H9 (cell line): ENCODE measurements around the gene YEATS2. TPM values are rescaled to one million over a fixed set of nuclear protein-coding genes. Genes with fewer than 3 reads are reported as not detected.

Experiments used
- DNase-seq: peaks from one replicate; pipeline ENCODE4 v3.0.0-alpha.2; 2017
- H2AFZ ChIP-seq: one replicate; pipeline ENCODE4 v1.6.1; 2013; ENCODE audit warnings: mild to moderate bottlenecking, low read length, control low read depth, moderate library complexity
- H2AK5ac ChIP-seq: 2 replicates; pipeline ENCODE4 v1.6.1; 2013; ENCODE audit warnings: low read length, control low read depth, mixed read lengths; ENCODE audit not compliant: insufficient read length
- H2BK120ac ChIP-seq: one replicate; pipeline ENCODE4 v1.6.1; 2013; ENCODE audit warnings: low read depth, mild to moderate bottlenecking, low read length, control low read depth, inconsistent platforms; ENCODE audit not compliant: poor library complexity, severe bottlenecking
- H2BK12ac ChIP-seq: 2 replicates; pipeline ENCODE4 v1.6.1; 2013; ENCODE audit warnings: low read length, control low read depth, mixed read lengths, low read depth; ENCODE audit not compliant: insufficient read length
- H2BK15ac ChIP-seq: 2 replicates; pipeline ENCODE4 v1.6.1; 2013; ENCODE audit warnings: low read depth, low read length, control low read depth
- H2BK20ac ChIP-seq: one replicate; pipeline ENCODE4 v1.6.1; 2013; ENCODE audit warnings: low read depth, mild to moderate bottlenecking, low read length, control low read depth, inconsistent platforms; ENCODE audit not compliant: poor library complexity, severe bottlenecking
- H2BK5ac ChIP-seq: 2 replicates; pipeline ENCODE4 v1.6.1; 2013; ENCODE audit warnings: low read length, control low read depth, mixed read lengths; ENCODE audit not compliant: insufficient read length
- H3K14ac ChIP-seq: 2 replicates; pipeline ENCODE4 v1.6.1; 2013; ENCODE audit warnings: low read length, control low read depth; ENCODE audit not compliant: insufficient read depth
- H3K18ac ChIP-seq: 2 replicates; pipeline ENCODE4 v1.6.1; 2013; ENCODE audit warnings: low read depth, mild to moderate bottlenecking, mixed read lengths, low read length, control low read depth; ENCODE audit not compliant: insufficient read length
- H3K23ac ChIP-seq: 2 replicates; pipeline ENCODE4 v1.6.1; 2013; ENCODE audit warnings: low read length, control low read depth, mixed read lengths, low read depth; ENCODE audit not compliant: insufficient read length
- H3K23me2 ChIP-seq: 2 replicates; pipeline ENCODE4 v1.6.1; 2013; ENCODE audit warnings: low read depth, mild to moderate bottlenecking, mixed read lengths, low read length, control low read depth; ENCODE audit not compliant: insufficient read length, poor library complexity, severe bottlenecking
- H3K27ac ChIP-seq: 2 replicates; pipeline ENCODE4 v1.5.1; 2013; ENCODE audit warnings: low read length, control low read depth, mixed read lengths, low read depth; ENCODE audit not compliant: insufficient read length
- H3K27me3 ChIP-seq: 2 replicates; pipeline ENCODE4 v1.6.1; 2013; ENCODE audit warnings: low read length, control low read depth, inconsistent platforms; ENCODE audit not compliant: insufficient read depth
- H3K4ac ChIP-seq: 2 replicates; pipeline ENCODE4 v1.6.1; 2013; ENCODE audit warnings: low read depth, mild to moderate bottlenecking, control low read depth, inconsistent platforms, low read length, moderate library complexity
- H3K4me1 ChIP-seq: 2 replicates; pipeline ENCODE4 v1.6.1; 2013; ENCODE audit warnings: low read length, control low read depth, inconsistent platforms; ENCODE audit not compliant: insufficient read depth
- H3K4me2 ChIP-seq: 2 replicates; pipeline ENCODE4 v1.6.1; 2013; ENCODE audit warnings: low read length, control low read depth, mixed read lengths; ENCODE audit not compliant: insufficient read length, insufficient read depth
- H3K56ac ChIP-seq: 2 replicates; pipeline ENCODE4 v1.6.1; 2013; ENCODE audit warnings: low read depth, mild to moderate bottlenecking, mixed read lengths, low read length, control low read depth; ENCODE audit not compliant: insufficient read length
- H3K79me1 ChIP-seq: 2 replicates; pipeline ENCODE4 v1.6.1; 2013; ENCODE audit warnings: low read depth, mild to moderate bottlenecking, moderate library complexity, low read length, control low read depth, inconsistent platforms; ENCODE audit not compliant: insufficient read depth, poor library complexity, severe bottlenecking
- H3K79me2 ChIP-seq: 2 replicates; pipeline ENCODE4 v1.6.1; 2013; ENCODE audit warnings: low read length, control low read depth, inconsistent platforms; ENCODE audit not compliant: insufficient read depth
- H3K9ac ChIP-seq: 2 replicates; pipeline ENCODE4 v1.6.1; 2013; ENCODE audit warnings: low read length, control low read depth, mixed read lengths; ENCODE audit not compliant: insufficient read length; ENCODE audit errors: extremely low read depth
- H3K9me3 ChIP-seq: one replicate; pipeline ENCODE4 v1.6.1; 2013; ENCODE audit warnings: low read depth, low read length, inconsistent platforms; ENCODE audit not compliant: control insufficient read depth
- H3T11ph ChIP-seq: one replicate; pipeline ENCODE4 v1.6.1; 2013; ENCODE audit warnings: mild to moderate bottlenecking, low read length, control low read depth, inconsistent platforms
- H4K20me1 ChIP-seq: one replicate; pipeline ENCODE4 v1.6.1; 2013; ENCODE audit not compliant: control insufficient read depth, insufficient read length, insufficient read depth
- H4K5ac ChIP-seq: 2 replicates; pipeline ENCODE4 v1.6.1; 2013; ENCODE audit warnings: low read depth, mild to moderate bottlenecking, mixed read lengths, low read length, control low read depth; ENCODE audit not compliant: insufficient read length
- H4K8ac ChIP-seq: replicated peaks from 2 replicates; pipeline ENCODE4 v1.6.1; 2013; ENCODE audit warnings: low read length, control low read depth, mixed read lengths, low read depth; ENCODE audit not compliant: insufficient read length
- H4K91ac ChIP-seq: 2 replicates; pipeline ENCODE4 v1.6.1; 2013; ENCODE audit warnings: low read depth, mild to moderate bottlenecking, moderate library complexity, mixed read lengths, low read length, control low read depth; ENCODE audit not compliant: insufficient read length
- H3K27ac Mint-ChIP-seq, 3 experiments: 2 replicates in 2 of 3; 3 replicates in 1 of 3; pipeline ENCODE4 v1.8.0; 2020 to 2021; ENCODE audit warnings: mixed read lengths in 3 of 3, mild to moderate bottlenecking in 1 of 3, moderate library complexity in 1 of 3
- H3K27me3 Mint-ChIP-seq: 2 replicates; pipeline ENCODE4 v1.8.0; 2021; ENCODE audit warnings: low read depth, mild to moderate bottlenecking, moderate library complexity, mixed read lengths
- H3K36me3 Mint-ChIP-seq, 3 experiments: 2 replicates in 2 of 3; 3 replicates in 1 of 3; pipeline ENCODE4 v1.8.0; 2020 to 2021; ENCODE audit warnings: low read depth in 3 of 3, mixed read lengths in 3 of 3; ENCODE audit not compliant: insufficient read depth in 1 of 3
- H3K4me1 Mint-ChIP-seq, 2 experiments: 2 replicates each; pipeline ENCODE4 v1.8.0; 2020; ENCODE audit warnings: mixed read lengths in 2 of 2
- H3K4me3 Mint-ChIP-seq, 2 experiments: 2 replicates in 1 of 2; 3 replicates in 1 of 2; pipeline ENCODE4 v1.8.0; 2020 to 2021; ENCODE audit warnings: mild to moderate bottlenecking in 2 of 2, mixed read lengths in 2 of 2, moderate library complexity in 1 of 2
- H3K9me3 Mint-ChIP-seq, 2 experiments: 2 replicates in 1 of 2; 3 replicates in 1 of 2; pipeline ENCODE4 v1.8.0; 2020; ENCODE audit warnings: mild to moderate bottlenecking in 2 of 2, mixed read lengths in 2 of 2, moderate library complexity in 1 of 2
- CTCF ChIP-seq: fragments of 200-600 bp; sonication (generic); conservative IDR thresholded peaks from 3 replicates; pipeline ENCODE4 v1.8.0; 2021; ENCODE audit warnings: antibody characterized with exemption, mild to moderate bottlenecking
- whole genome bisulfite sequencing: extraction: QIAGEN DNeasy Blood & Tissue Kit; methylation state at CpG from one replicate; pipeline ENCODE4 v1.1.7; 2013; ENCODE audit warnings: missing lambda C conversion rate, low lambda C conversion rate, mixed read lengths; ENCODE audit not compliant: insufficient read length; ENCODE audit errors: extremely low coverage; 5-methylcytosine and 5-hydroxymethylcytosine counted together
- total RNA-seq: library from RNA; stranded (reverse); gene quantifications from 2 replicates; pipeline ENCODE4 v1.2.1, GENCODE V29; 2021

Gene YEATS2
- total RNA-seq, 1 experiment from 2014 or later: 40.3 TPM

- no peak overlapping the region for H3K18ac ChIP-seq
- H3K36me3 Mint-ChIP-seq: peaks cover 21 to 53% (median 46%) of the 10 kb centered on the region in 3 experiments; a peak in 6 of 7 replicates
Observed at GRCh38 chr3:183768114-183768513, 70.5 kb downstream of the YEATS2 start.

More at GRCh38 chr3:183768114-183768513, 70.5 kb downstream of the YEATS2 start:
- no peaks in the 10 kb centered on the region for H3K9me3 Mint-ChIP-seq
- Histone ChIP-seq H2BK5ac (no peak overlapping the region), H3K56ac (no peak overlapping the region), H3K4me1 (no peaks in the 10 kb centered on the region), H3K27me3 (no peaks in the 10 kb centered on the region), H4K5ac (no peak overlapping the region), H3K79me1 (no peaks in the 10 kb centered on the region), H3K27ac (no peak overlapping the region), H3K79me2 (no peaks in the 10 kb centered on the region), H2BK20ac (no peak overlapping the region), H3K23ac (no peak overlapping the region), H2BK120ac (no peak overlapping the region), H4K91ac (no peak overlapping the region), H4K20me1 (no peaks in the 10 kb centered on the region), H2BK12ac (no peak overlapping the region), H3K14ac (no peak overlapping the region), H3T11ph (no peak overlapping the region), H3K4ac (no peak overlapping the region), H4K8ac (no peak overlapping the region), H2AK5ac (no peak overlapping the region), H3K23me2 (no peaks in the 10 kb centered on the region), H2AFZ (no peak overlapping the region), H3K9ac (no peak overlapping the region), H3K9me3 (no peaks in the 10 kb centered on the region), H3K4me2 (no peak overlapping the region), H2BK15ac (no peak overlapping the region)
- no peaks in the 10 kb centered on the region for H3K4me1 Mint-ChIP-seq
- no peak overlapping the region for H3K4me3 Mint-ChIP-seq
- DNase-seq: no peak
- no CpG with 5 or more reads among the region's 8 CpGs for WGBS
- no peaks in the 10 kb centered on the region for H3K27me3 Mint-ChIP-seq
- no peak overlapping the region for H3K27ac Mint-ChIP-seq
- TF ChIP-seq CTCF: no peak
